Stimulated activated CD8-positive, alpha-beta memory T cell treated with anti-CD3 and anti-CD28 coated beads, Interleukin-7, amount 100 ng/mL, for 24 hours (primary cell): ENCODE measurements around the gene CEP85L.

Experiments
- DNase-seq: peaks from one replicate; pipeline ENCODE4 v3.0.0-alpha.2; 2020; ENCODE audit warnings: low read depth

The CEP85L gene

DNA sequence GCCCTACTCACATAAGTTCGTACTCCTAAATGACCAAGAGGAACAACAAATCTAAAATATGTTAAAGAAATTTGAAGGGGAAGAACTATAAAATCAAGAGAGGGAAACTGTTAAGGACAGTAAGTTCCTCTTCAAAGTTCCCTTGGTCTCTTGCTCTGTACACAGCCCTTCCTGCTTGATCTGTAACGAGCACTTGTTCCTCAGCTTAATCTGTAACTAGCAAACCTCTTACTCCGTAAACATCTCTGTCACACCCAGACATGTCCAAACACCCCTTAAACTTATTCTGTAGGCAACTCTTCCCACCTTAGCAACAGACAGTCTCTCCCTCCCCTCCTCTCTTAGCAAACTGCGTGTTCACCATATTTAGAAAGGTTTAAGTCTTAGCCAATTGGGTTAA is 73.4 kb downstream of the CEP85L start:
- no peak for DNase-seq

DNA sequence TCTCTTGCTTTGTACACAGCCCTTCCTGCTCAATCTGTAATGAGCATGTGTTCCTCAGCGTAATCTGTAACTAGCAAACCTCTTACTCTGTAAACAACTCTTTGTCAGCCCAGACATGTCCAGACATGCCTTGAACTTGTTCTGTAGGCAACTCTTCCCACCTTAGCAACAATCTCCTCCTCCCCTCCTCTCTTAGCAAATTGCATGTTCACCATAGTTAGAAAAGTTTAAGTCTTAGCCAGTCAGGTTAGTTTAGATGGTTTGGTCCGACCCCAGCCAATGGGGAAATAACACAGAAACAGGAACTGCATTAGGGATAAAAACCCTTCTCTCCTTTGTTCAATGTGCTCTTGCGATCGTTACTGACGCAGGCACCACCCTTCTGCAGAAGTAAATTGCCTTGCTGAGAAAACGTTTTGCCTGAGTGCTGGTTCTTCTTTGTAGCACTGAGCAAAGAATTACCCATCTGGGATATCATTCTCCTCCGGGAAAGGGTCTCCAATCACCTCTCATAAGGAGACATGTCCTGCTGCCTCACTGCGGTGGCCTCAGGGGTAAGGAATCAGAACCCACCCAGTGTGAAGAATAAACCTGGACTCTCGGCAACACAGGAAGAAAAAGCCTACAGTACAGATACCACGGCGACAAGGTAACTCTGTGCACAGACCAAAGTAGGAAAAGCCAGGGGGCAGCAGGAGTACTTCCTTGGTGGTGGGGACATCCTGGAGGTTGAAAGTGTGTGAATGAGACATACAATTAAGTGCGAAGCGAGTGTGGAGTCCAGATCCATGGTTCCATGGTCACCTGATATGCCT is 77.1 kb downstream of the CEP85L start:
- DNase-seq, result no peak

DNA sequence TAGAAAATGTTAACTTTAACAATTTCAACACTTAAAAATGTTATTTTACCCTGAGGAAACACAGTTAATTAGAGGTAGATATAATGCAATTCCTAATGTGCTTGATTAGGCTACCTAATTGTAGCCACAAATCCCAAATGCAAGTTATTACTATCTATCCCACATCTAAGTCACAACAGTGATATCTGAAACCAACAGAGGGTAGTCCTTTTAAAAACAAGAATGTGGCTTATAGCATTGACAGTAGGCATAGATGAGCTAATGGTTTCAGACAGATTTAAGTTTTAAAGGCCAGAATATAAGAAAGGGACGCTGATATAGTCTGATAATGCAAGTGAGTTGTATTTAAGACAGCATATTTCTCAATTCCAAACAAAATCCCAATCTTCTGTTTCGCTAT is 80.3 kb downstream of the CEP85L start:
- DNase-seq, result no peak

DNA sequence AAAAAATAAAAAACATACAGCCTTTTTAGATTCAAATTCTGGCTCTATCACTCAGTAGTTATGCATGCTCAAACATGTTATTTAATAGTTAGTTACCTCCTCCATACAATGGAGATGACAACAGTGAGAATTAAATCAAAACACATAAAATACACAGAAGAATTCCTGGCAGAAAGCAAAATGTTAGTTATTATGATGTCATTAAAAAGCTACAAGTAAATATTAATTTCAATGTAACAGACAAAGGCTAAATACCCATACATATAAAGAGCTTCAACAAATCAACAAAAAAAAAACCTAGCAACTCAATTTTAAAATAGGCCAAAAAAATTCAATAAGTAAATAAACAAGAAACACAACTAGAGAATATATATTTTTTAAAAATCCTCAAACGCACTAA is 81.9 kb downstream of the CEP85L start:
- DNase-seq, result no peak

DNA sequence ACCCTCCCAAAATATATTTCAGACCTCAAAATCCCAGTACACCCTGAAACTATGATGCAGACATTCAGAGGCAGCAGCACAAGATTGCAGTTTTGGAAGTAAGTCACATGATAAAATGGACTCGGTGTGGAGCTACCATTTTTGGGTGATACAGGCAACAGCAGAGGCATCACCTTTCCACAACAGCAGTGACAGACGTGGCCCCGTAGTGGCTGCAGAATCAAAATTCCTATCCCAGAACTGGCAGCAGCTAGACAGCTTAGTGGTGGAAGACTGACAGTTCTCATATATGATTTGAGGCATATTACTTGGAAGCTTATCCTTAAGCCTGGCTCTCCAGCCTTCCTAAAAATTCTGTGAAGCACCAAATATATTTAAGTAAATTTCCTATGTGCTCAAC is 83.4 kb downstream of the CEP85L start:
- no peak for DNase-seq

DNA sequence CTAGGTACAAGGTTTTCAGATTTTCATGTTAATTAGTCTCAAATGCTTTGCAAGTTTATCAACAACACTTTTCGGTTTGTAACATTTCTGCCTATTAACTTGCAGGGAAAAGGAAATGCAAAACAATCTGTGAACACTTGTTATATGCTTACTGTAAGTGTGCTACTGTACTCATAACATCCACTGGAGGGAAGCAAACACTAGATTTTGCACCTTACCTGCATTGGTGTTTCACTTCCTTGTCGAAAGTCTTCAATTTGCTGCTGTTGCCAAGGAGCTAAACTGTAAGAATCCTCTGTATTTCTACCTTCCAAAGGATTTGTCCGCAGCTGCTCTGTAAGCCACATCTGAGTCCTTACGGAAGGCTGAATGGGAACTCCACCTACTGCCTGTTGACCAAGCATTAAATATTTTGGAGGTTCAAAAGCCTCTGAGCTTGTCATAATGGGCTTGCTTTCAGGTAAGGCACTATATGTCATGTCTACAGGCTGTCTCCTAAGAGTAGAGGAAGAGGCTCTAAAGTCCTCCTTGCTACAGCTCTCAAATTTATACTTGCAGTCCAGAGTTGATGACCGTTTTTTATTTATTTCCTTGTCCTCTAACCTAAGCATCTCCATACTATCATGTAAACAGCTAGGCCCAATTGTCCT is 86.0 kb downstream of the CEP85L start:
- DNase-seq, result no peak

DNA sequence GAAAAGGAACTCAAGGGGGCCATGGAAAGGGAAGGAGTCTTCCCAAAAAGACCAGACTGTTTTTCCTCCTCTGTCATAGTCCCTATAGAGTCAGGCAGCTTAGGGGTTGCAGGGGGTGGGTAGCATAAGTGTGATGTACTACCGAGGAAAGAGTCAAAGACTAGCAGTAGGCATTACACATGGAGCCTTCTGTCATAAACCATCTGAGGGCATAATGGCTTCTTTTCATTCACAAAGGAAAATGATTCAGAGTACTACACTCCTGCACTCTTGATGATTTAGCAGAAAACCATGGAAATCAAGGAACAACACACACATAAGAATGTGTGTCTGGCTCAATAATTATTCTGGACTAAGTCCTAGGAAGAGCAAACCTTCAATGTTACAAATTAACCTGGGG is 88.4 kb downstream of the CEP85L start:
- no peak for DNase-seq

DNA sequence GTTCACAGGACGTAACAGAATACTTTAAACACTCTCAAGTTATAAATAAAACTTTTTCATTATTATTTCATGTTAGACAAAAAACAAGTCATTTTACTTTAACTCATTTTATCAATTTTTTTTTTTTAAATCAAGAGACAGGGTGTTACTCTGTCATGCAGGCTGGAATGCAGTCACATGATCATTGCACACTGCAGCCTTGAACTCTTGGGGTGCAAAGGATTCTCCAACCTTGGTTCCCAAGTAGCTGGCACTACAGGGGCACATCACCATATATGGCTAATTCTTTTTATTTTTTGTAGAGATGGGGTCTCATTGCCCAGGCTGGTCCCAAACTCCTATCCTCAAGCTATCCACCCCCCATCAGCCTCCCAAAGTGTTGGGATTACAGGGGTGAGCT is 89.1 kb downstream of the CEP85L start:
- DNase-seq, result no peak

DNA sequence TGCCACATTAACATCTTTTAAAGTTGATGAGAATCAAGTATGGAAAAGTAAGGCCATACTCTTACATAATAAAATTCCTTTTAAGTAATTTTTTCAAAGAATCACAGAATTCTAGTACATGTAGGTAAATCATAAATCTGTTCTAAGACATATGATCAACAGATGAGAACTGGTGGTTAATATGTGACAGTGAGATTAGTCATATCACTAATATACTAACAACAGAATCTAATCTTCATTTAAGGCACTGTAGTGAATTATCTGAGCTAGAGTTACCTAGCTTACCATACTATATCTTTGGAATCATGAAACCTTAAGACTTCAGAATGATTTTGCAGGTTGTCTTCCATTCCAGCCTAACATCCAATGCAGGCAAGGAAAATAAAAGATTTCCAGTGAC is 91.7 kb downstream of the CEP85L start:
- no peak for DNase-seq

DNA sequence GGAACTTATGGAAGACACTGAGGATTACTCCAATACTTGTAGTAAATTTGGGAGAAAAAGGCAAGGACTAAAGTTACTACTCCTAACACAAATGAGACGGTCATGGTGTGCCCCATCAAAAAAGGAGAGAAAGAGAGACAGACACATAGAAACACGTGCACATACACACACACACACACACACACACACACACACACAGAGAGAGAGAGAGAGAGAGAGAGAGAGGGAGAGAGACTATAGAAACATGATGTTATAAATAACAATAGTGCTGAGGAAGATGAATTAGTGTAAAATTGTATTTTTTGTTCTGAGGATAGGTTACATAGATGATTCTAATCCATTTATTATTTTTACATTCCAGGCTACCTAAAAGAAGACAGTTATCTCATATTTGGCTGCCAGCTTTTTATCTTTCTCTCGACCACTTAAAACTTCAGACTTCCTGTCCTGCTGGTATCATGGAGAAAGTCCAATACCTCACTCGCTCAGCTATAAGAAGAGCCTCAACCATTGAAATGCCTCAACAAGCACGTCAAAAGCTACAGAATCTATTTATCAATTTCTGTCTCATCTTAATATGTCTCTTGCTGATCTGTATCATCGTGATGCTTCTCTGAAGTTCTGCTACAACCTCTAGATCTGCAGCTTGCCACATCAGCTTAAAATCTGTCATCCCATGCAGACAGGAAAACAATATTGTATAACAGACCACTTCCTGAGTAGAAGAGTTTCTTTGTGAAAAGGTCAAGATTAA is 92.8 kb downstream of the CEP85L start:
- DNase-seq, result no peak

DNA sequence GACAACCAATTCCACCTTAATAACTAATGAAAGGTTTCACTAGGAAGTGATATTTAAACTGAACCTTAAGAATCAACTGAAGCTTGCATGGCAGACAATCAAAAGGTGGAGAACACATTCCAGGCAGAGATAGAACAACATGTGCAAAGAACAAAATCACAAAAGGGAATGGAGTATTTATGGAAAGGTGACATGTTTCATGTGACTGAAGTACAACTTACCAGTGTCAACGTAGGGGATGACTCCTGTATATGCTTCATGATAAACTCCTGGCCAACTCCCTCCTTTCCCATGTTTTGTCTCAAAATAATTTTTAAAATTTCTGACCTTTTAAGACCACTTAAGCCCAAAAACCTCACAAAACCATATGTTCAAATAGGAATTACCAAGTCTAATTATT is 96.7 kb downstream of the CEP85L start:
- DNase-seq, result no peak

DNA sequence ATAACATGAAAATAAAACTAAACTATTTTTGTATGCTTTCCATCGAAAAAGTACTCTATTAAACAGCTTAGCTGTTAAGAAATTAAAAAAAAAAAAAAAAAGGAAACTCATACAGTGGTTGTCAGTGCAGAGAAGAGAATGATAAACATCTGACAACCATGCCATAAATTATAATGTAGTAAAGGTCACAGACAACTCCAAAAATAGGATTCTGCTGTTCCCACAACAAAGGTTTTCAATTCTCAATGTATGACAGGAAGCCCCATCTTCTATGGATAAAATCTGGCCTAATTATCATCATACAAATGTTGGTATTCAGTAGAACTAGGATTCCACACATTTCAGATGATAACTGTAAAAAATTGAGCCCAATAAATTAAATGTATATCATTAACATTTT is 98.3 kb downstream of the CEP85L start:
- DNase-seq, result no peak

DNA sequence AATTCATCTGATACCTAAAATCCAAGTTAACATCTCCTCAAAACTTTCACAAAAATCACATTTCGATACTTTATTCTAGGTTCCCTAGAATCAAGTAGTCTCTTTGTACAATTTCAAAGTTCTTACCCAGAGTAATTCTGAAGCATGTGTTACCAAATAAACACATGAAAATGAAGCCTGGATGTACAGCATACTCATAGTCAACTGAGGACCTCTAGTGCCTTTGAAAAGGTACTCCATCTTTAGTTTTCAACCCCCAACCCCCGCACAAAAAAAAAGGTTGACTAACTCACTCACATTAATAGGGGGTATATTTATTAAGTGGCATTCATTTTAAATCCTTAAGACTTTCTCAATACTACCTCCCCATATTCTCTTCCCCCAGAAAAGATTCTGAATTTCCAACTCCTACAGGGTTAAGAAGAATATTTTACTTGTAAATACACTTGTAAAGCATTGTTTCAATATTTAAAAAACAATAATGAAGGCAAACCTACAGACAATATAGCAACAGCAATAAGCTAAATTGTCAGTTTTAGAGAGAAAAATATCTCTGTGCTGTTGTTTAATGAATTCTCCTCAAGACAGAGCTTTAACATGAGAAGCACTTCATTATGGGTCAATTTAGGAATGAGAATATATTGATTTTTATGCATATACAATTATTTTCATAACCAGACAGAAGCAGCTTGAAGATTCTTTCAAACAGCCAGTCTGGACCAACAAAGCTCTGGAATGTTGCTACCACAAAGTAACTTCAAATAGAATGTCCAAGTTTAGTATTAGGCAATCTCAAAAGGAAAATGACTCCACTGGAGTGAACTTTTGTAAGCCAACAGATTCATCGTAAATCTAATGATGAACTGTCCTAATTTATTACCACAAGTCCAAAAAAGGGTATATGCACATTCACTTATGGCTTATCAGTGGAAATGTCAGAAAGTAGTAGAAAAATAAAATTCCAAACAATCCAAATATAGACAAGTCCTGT is 100.0 kb downstream of the CEP85L start:
- DNase-seq, result no peak

DNA sequence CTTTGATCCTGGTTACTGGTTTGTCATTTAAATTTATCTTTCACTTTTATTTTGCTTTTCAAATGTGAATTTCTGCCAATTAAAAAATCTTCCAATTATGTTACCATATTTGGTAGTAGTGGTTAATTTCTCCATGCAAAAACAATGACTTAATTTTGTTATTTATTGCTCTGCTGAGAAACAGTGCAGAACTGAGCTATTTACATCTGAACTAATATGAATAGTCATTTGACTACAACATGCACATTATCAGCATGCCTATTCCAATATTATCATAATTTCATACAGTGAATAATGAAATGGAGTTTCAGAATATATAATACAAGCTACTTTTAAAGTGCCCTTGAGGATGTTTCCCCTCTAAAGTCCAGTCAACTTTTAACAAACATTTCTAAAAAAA is 102.8 kb downstream of the CEP85L start:
- no peak for DNase-seq

DNA sequence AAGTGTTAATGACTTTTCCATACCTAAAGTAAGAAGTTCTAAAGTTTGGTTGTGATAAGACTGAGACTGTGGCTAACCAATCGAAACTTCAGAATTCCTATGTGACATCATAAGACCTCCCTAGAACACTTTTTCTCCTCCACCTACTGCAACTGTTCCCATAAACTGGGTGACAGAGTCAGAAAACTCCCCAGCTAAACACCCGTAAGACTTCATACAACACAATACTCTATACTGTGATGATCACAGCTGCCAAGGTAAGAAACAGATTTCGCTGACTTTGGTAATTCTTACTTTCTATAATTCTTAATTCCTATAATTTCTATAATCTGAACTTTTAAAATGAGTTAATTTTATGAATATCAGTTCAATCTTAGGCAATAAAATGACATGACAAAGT is 103.3 kb downstream of the CEP85L start, which contains the start of gene PLN:
Gene PLN, plus strand, starts transcription at position 161 of the 400 bp plus-strand sequence. CDS start 10,626 bp downstream, outside the sequence.
- DNase-seq, result no peak

DNA sequence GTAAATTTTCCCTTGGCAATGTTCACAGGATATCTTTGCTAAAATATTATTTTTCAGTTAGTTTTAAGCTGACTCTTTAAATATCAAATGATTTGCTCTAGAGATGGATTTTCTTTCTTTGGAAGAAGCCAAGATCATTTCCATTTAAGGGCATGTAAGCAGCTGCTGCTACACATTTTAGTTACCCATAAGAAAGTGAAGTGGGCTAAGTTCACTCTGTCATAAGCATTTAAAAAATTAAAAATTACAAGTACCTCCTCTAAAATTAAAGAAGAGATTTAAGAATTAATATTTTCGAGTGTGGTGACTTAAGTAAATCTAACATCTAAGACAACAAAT is 104.5 kb downstream of the CEP85L start:
- no peak for DNase-seq

DNA sequence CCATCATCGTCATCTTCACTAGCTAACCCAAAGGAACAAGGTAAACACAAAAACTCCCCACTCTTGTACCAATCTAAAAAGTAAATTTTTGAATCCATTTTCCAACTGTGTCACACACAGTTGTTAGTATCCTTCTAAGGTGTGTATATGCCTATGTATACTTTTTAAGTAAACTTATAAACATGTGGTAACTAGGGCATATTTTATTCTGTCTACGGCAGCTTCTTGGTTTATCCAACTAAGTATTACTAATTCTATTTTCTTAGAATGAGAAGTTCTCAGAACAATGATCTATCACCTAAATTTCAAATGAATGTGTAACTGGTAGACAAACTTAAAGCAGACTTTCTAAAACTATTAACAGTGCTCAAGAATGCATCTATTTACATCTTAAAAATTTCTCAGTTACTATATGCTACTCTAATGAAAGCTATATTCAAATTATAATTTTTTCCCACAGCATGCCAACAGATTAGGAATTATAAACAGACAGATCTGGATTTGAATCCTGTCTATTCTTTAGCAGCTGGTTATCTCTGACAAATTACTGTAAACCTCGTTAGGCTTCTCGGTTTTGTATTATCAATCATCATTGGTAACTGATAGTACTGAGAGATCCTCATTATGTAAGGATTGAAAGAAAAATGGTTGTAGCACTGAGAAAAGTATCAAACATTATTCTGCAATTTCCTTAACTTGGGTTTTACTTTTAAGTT is 105.1 kb downstream of the CEP85L start:
- DNase-seq, result no peak

DNA sequence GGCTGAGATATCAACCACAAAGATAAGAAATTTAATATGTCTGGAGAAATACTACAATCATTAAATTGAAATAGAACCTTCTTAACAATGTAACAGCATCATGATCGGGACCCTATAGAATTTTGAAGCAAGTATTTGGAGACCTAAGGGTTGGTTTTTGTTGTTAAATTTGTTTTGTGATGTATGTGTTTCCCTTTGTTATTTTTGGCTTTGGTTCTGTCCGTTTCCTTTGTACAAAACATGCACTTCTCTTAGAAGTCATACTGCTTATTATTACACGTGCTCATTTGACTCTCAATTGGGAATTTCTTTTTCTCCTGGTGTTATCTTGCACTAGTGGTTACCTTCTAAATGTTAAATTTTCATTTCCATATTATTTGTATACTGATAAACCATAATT is 107.3 kb downstream of the CEP85L start:
- DNase-seq, result no peak

DNA sequence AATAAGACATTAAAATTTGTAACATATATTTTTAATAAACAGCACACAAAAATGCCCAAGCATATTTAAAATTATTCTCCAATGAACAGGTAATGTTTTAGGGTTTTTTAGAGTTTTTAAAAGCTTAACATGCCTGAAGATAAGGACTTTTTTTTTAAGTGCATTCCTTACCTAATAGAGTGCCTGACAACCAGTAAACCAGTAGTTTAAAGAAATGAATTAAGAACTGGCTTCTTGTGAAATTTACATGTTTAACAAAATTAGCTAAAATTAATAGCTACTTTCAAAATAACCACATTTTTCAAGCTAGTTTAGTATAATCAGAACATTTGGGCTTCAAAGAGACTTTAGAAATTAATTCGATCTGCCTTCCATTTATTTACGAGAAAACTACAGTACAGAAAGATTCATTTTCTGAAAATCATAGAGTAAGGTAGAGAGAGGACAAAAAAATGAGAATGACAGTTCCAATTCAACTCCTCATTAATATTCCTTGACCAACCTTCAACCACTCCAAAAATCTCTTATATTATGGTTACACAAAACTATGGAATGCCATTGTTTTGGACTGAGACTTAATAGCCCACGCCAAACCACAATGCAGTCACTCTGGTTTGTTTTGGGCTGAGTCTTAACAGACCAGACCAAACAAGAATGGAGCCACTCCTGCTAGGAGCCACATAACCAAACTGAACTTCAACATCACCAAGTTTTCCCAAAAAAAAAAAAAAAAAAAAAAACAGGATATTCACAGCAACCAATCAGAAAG is 109.0 kb downstream of the CEP85L start:
- no peak for DNase-seq

DNA sequence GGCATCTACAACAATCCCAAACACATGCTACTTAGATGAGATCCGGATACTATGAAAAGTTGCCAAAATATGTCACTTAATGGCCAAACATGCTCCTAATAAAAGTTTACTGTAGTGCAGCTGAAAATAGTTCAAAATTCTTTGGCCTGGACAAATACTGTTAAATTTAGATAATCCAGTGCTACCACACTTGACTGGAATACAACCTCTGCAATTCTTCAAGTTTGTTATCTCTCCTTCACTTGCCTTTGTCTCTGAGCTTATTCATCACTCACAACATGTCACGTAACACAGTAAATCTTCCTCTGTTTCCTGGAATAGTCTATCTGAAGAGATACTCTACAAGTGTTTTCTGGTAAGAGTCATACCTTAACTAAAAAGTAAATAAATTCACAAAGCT is 113.8 kb downstream of the CEP85L start:
- no peak for DNase-seq
